ENCODE measurements around the gene SP2.

SP2 gene

GRCh38 chr17:47902039-47902744, 6.2 kb downstream of the SP2 start:
- no peak overlapping the region for H3K14ac ChIP-seq (ENCODE audit: low read length)
- no peaks in the 10 kb centered on the region for H3K79me1 ChIP-seq (ENCODE audit: low read length)
- no peak overlapping the region for H2BK5ac ChIP-seq (ENCODE audit: low read depth, low read length, poor library complexity)
- H3K4me1 ChIP-seq (ENCODE audit: control insufficient read depth in 1 of 2, insufficient read depth in 2 of 2, low read length in 2 of 2): peaks cover 9 to 14% of the 10 kb centered on the region in 2 experiments
- H2AFZ ChIP-seq (ENCODE audit: insufficient read depth, low read length, poor library complexity): no peak overlapping the region
- no peak overlapping the region for H4K8ac ChIP-seq (ENCODE audit: low read depth, low read length)
- no peaks in the 10 kb centered on the region for H3K79me2 ChIP-seq (ENCODE audit: control insufficient read depth, insufficient read depth, low read length, poor library complexity)
- no peak overlapping the region for H4K12ac ChIP-seq (ENCODE audit: low read depth, low read length)
- no peak overlapping the region for H2BK12ac ChIP-seq (ENCODE audit: low read length)
- H3K4ac ChIP-seq (ENCODE audit: low read depth, low read length): no peak overlapping the region
- H4K91ac ChIP-seq (ENCODE audit: low read depth, low read length): no peak overlapping the region
- no peak overlapping the region for H3K27ac ChIP-seq (ENCODE audit: low read depth, low read length)
- H3K4me3 ChIP-seq (ENCODE audit: low read depth, low read length): no peak overlapping the region
- no peaks in the 10 kb centered on the region for H3K36me3 ChIP-seq (ENCODE audit: control insufficient read depth in 1 of 2, insufficient read depth in 2 of 2, low read length in 2 of 2)
- no peak overlapping the region for H3K4me2 ChIP-seq (ENCODE audit: low read length)
- no peak for DNase-seq
- no peak overlapping the region for H3K18ac ChIP-seq (ENCODE audit: low read length)
- H3K27me3 ChIP-seq (ENCODE audit: insufficient read depth, low read length): no peaks in the 10 kb centered on the region
- WGBS (ENCODE audit: extremely low coverage, insufficient coverage, insufficient read length): no CpG with 5 or more reads among the region's 4 CpGs
- H3K9ac ChIP-seq (ENCODE audit: low read length): no peak overlapping the region
- H3K23ac ChIP-seq (ENCODE audit: low read length): no peak overlapping the region
- H2AK5ac ChIP-seq (ENCODE audit: low read length): no peak overlapping the region
- no peak overlapping the region for H2BK120ac ChIP-seq (ENCODE audit: insufficient read depth, low read length, poor library complexity)
- H3K9me3 ChIP-seq (ENCODE audit: insufficient read depth, low read depth, low read length): no peaks in the 10 kb centered on the region

- H3K79me1 ChIP-seq (ENCODE audit: low read length): no peaks in the 10 kb centered on the region
- H3K27ac ChIP-seq (ENCODE audit: low read depth, low read length): peak overlapping the region; percentile 22
- no peak overlapping the region for H2BK120ac ChIP-seq (ENCODE audit: insufficient read depth, low read length, poor library complexity)
- no peaks in the 10 kb centered on the region for H3K27me3 ChIP-seq (ENCODE audit: insufficient read depth, low read length)
- no CpG with 5 or more reads among the region's 8 CpGs for WGBS (ENCODE audit: extremely low coverage, insufficient coverage, insufficient read length)
- H3K4me3 ChIP-seq (ENCODE audit: low read depth, low read length): no peak overlapping the region
- no peaks in the 10 kb centered on the region for H3K36me3 ChIP-seq (ENCODE audit: control insufficient read depth in 1 of 2, insufficient read depth in 2 of 2, low read length in 2 of 2)
- H4K91ac ChIP-seq (ENCODE audit: low read depth, low read length): no peak overlapping the region
- no peak overlapping the region for H2BK12ac ChIP-seq (ENCODE audit: low read length)
- H3K4me1 ChIP-seq (ENCODE audit: control insufficient read depth in 1 of 2, insufficient read depth in 2 of 2, low read length in 2 of 2): peaks cover 9 to 10% of the 10 kb centered on the region in 2 experiments
- H4K12ac ChIP-seq (ENCODE audit: low read depth, low read length): peak overlapping the region; percentile 19
- DNase-seq: no peak
- H3K14ac ChIP-seq (ENCODE audit: low read length): no peak overlapping the region
- no peak overlapping the region for H3K9ac ChIP-seq (ENCODE audit: low read length)
- H3K23ac ChIP-seq (ENCODE audit: low read length): no peak overlapping the region
- no peak overlapping the region for H3K4ac ChIP-seq (ENCODE audit: low read depth, low read length)
- no peak overlapping the region for H2AFZ ChIP-seq (ENCODE audit: insufficient read depth, low read length, poor library complexity)
- no peaks in the 10 kb centered on the region for H3K9me3 ChIP-seq (ENCODE audit: insufficient read depth, low read depth, low read length)
- no peak overlapping the region for H2BK5ac ChIP-seq (ENCODE audit: low read depth, low read length, poor library complexity)
- no peak overlapping the region for H4K8ac ChIP-seq (ENCODE audit: low read depth, low read length)
- H2AK5ac ChIP-seq (ENCODE audit: low read length): no peak overlapping the region
- H3K4me2 ChIP-seq (ENCODE audit: low read length): no peak overlapping the region
- no peaks in the 10 kb centered on the region for H3K79me2 ChIP-seq (ENCODE audit: control insufficient read depth, insufficient read depth, low read length, poor library complexity)
- H3K18ac ChIP-seq (ENCODE audit: low read length): no peak overlapping the region
Measured at GRCh38 chr17:47905221-47905733, 9.2 kb downstream of the SP2 start.

- no peaks in the 10 kb centered on the region for H3K9me3 ChIP-seq (ENCODE audit: insufficient read depth, low read depth, low read length)
- H2BK5ac ChIP-seq (ENCODE audit: low read depth, low read length, poor library complexity): no peak overlapping the region
- DNase-seq: no peak
- peaks cover 9 to 10% of the 10 kb centered on the region in 2 experiments for H3K4me1 ChIP-seq (ENCODE audit: control insufficient read depth in 1 of 2, insufficient read depth in 2 of 2, low read length in 2 of 2)
- H3K79me1 ChIP-seq (ENCODE audit: low read length): no peaks in the 10 kb centered on the region
- no peak overlapping the region for H4K8ac ChIP-seq (ENCODE audit: low read depth, low read length)
- H3K23ac ChIP-seq (ENCODE audit: low read length): no peak overlapping the region
- no peak overlapping the region for H3K4me2 ChIP-seq (ENCODE audit: low read length)
- no peak overlapping the region for H3K18ac ChIP-seq (ENCODE audit: low read length)
- no peak overlapping the region for H4K12ac ChIP-seq (ENCODE audit: low read depth, low read length)
- no peaks in the 10 kb centered on the region for H3K36me3 ChIP-seq (ENCODE audit: control insufficient read depth in 1 of 2, insufficient read depth in 2 of 2, low read length in 2 of 2)
- H2BK12ac ChIP-seq (ENCODE audit: low read length): no peak overlapping the region
- no peak overlapping the region for H3K27ac ChIP-seq (ENCODE audit: low read depth, low read length)
- no peaks in the 10 kb centered on the region for H3K27me3 ChIP-seq (ENCODE audit: insufficient read depth, low read length)
- H3K4ac ChIP-seq (ENCODE audit: low read depth, low read length): no peak overlapping the region
- no peak overlapping the region for H3K9ac ChIP-seq (ENCODE audit: low read length)
- H3K4me3 ChIP-seq (ENCODE audit: low read depth, low read length): no peak overlapping the region
- H2AFZ ChIP-seq (ENCODE audit: insufficient read depth, low read length, poor library complexity): no peak overlapping the region
- no peak overlapping the region for H3K14ac ChIP-seq (ENCODE audit: low read length)
- H3K79me2 ChIP-seq (ENCODE audit: control insufficient read depth, insufficient read depth, low read length, poor library complexity): no peaks in the 10 kb centered on the region
- no peak overlapping the region for H4K91ac ChIP-seq (ENCODE audit: low read depth, low read length)
- no CpG with 5 or more reads among the region's 3 CpGs for WGBS (ENCODE audit: extremely low coverage, insufficient coverage, insufficient read length)
- H2AK5ac ChIP-seq (ENCODE audit: low read length): no peak overlapping the region
- H2BK120ac ChIP-seq (ENCODE audit: insufficient read depth, low read length, poor library complexity): no peak overlapping the region
Measured at GRCh38 chr17:47906443-47906842, 10.4 kb downstream of the SP2 start.

- no peak overlapping the region for H3K4me3 ChIP-seq (ENCODE audit: low read depth, low read length)
- H2BK5ac ChIP-seq (ENCODE audit: low read depth, low read length, poor library complexity): no peak overlapping the region
- no peak overlapping the region for H3K18ac ChIP-seq (ENCODE audit: low read length)
- H3K79me2 ChIP-seq (ENCODE audit: control insufficient read depth, insufficient read depth, low read length, poor library complexity): no peaks in the 10 kb centered on the region
- no peak overlapping the region for H2BK12ac ChIP-seq (ENCODE audit: low read length)
- DNase-seq: no peak
- H3K79me1 ChIP-seq (ENCODE audit: low read length): no peaks in the 10 kb centered on the region
- H3K9ac ChIP-seq (ENCODE audit: low read length): no peak overlapping the region
- H4K12ac ChIP-seq (ENCODE audit: low read depth, low read length): no peak overlapping the region
- WGBS (ENCODE audit: extremely low coverage, insufficient coverage, insufficient read length): no CpG with 5 or more reads among the region's 8 CpGs
- no peaks in the 10 kb centered on the region for H3K27me3 ChIP-seq (ENCODE audit: insufficient read depth, low read length)
- no peaks in the 10 kb centered on the region for H3K9me3 ChIP-seq (ENCODE audit: insufficient read depth, low read depth, low read length)
- no peak overlapping the region for H3K14ac ChIP-seq (ENCODE audit: low read length)
- no peak overlapping the region for H2AK5ac ChIP-seq (ENCODE audit: low read length)
- no peak overlapping the region for H3K4me2 ChIP-seq (ENCODE audit: low read length)
- H2AFZ ChIP-seq (ENCODE audit: insufficient read depth, low read length, poor library complexity): no peak overlapping the region
- H3K4me1 ChIP-seq (ENCODE audit: control insufficient read depth in 1 of 2, insufficient read depth in 2 of 2, low read length in 2 of 2): peaks cover 9 to 10% of the 10 kb centered on the region in 2 experiments
- H3K4ac ChIP-seq (ENCODE audit: low read depth, low read length): no peak overlapping the region
- H3K36me3 ChIP-seq (ENCODE audit: control insufficient read depth in 1 of 2, insufficient read depth in 2 of 2, low read length in 2 of 2): no peaks in the 10 kb centered on the region
- H4K8ac ChIP-seq (ENCODE audit: low read depth, low read length): no peak overlapping the region
- no peak overlapping the region for H4K91ac ChIP-seq (ENCODE audit: low read depth, low read length)
- no peak overlapping the region for H2BK120ac ChIP-seq (ENCODE audit: insufficient read depth, low read length, poor library complexity)
- H3K27ac ChIP-seq (ENCODE audit: low read depth, low read length): no peak overlapping the region
- H3K23ac ChIP-seq (ENCODE audit: low read length): no peak overlapping the region
Measured at GRCh38 chr17:47907932-47908562, 12.0 kb downstream of the SP2 start.

Data from trophoblast cell (in vitro differentiated cells and primary cell).